A549 (cell line): Measurements from ENCODE around the gene ABLIM3.

Source experiments
- BHLHE40 ChIP-seq: IDR thresholded peaks from 2 replicates; pipeline ENCODE4 v1.6.1; 2012; ENCODE audit warnings: low read depth, low read length, inconsistent platforms
- CTCF ChIP-seq: fragments of >200 bp; sonication (Bioruptor Twin); formaldehyde crosslinking; IDR thresholded peaks from 3 replicates; pipeline ENCODE4 v1.5.1; 2016
- EP300 ChIP-seq, 2 experiments: fragments of >200 bp; sonication (Bioruptor Twin); formaldehyde crosslinking; IDR thresholded peaks; 2 replicates in 1 of 2; 3 replicates in 1 of 2; pipeline ENCODE4 v1.6.1; 2016 to 2017
- HEYL ChIP-seq: fragments of 250-450 bp; sonication (Bioruptor Pico); IDR thresholded peaks from 2 replicates; pipeline ENCODE4 v1.8.0; 2021; ENCODE audit warnings: mild to moderate bottlenecking, moderate library complexity
- MYC ChIP-seq: IDR thresholded peaks from 2 replicates; pipeline ENCODE4 v1.6.1; 2012; ENCODE audit warnings: mild to moderate bottlenecking, inconsistent platforms, low read length, improper control_type of control experiment, borderline replicate concordance
- POLR2AphosphoS2 ChIP-seq: conservative IDR thresholded peaks from 2 replicates; pipeline ENCODE4 v1.6.1; 2012; ENCODE audit warnings: low read length, improper control_type of control experiment, inconsistent platforms
- REST ChIP-seq: fragments of 200-600 bp; sonication (generic); IDR thresholded peaks from 2 replicates; pipeline ENCODE4 v1.6.1; 2016; ENCODE audit warnings: antibody characterized with exemption, mild to moderate bottlenecking, moderate library complexity
- RFX5 ChIP-seq: fragments of 450-650 bp; IDR thresholded peaks from 2 replicates; pipeline ENCODE4 v1.7.1; 2014; ENCODE audit warnings: antibody characterized with exemption, mild to moderate bottlenecking, moderate library complexity
- SMC3 ChIP-seq: fragments of >200 bp; sonication (Bioruptor Twin); formaldehyde crosslinking; IDR thresholded peaks from 3 replicates; pipeline ENCODE4 v1.6.1; 2018; ENCODE audit warnings: inconsistent platforms
- TP53 ChIP-seq: fragments of 250-450 bp; sonication (Bioruptor Pico); IDR thresholded peaks from 2 replicates; pipeline ENCODE4 v1.5.0; 2021; ENCODE audit warnings: mild to moderate bottlenecking, moderate library complexity
- ZSCAN20 ChIP-seq: fragments of 250-450 bp; sonication (Bioruptor Pico); IDR thresholded peaks from 2 replicates; pipeline ENCODE4 v1.8.0; 2022; ENCODE audit warnings: mild to moderate bottlenecking, moderate library complexity
- TF ChIP-seq, protein P1 (sequence below): IDR thresholded peaks from 2 replicates; pipeline ENCODE4 v1.6.1; 2012
- TF ChIP-seq, protein P2 (sequence below): fragments of 250-450 bp; sonication (Bioruptor Pico); IDR thresholded peaks from 2 replicates; pipeline ENCODE4 v1.5.0; 2020; ENCODE audit warnings: low read depth, mild to moderate bottlenecking, moderate library complexity

DNA sequence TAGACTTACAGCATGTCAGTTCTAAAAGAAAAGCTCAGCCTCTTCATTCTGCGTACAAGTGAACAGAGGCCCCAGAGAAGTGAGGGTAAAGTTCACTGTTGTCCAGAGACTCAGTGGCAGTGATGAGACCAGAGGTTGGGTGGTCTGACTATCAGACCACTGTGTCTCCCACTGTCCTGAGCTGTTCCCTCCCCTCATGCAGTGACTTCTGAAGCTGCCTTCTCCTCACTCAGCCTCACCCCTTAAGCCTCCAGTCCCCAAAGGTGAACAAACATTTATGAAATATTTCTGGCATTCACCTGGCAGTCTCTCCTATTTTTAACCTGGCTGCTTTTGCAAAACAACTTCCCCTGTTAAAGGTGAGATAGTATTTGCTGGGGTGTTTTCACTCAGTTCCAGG lies 54.7 kb downstream of the ABLIM3 start:
- TF ChIP-seq, protein P1, sequence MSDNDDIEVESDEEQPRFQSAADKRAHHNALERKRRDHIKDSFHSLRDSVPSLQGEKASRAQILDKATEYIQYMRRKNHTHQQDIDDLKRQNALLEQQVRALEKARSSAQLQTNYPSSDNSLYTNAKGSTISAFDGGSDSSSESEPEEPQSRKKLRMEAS = no peak
- TF ChIP-seq HEYL (CRISPR knock-in tag) = no peak
- TF ChIP-seq BHLHE40 = no peak
- no peak for TF ChIP-seq EP300 (IDR thresholded peaks at IDR 0.05)
- TF ChIP-seq POLR2AphosphoS2 = no peak
- TF ChIP-seq MYC = no peak
- no peak for TF ChIP-seq REST
- no peak for TF ChIP-seq RFX5
- TF ChIP-seq SMC3 = no peak
- TF ChIP-seq, protein P2, sequence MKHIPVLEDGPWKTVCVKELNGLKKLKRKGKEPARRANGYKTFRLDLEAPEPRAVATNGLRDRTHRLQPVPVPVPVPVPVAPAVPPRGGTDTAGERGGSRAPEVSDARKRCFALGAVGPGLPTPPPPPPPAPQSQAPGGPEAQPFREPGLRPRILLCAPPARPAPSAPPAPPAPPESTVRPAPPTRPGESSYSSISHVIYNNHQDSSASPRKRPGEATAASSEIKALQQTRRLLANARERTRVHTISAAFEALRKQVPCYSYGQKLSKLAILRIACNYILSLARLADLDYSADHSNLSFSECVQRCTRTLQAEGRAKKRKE (CRISPR knock-in tag) = no peak
- TF ChIP-seq CTCF = no peak
- no peak for TF ChIP-seq ZSCAN20 (CRISPR knock-in tag)
- no peak for TF ChIP-seq TP53 (CRISPR knock-in tag)
